ENCODE data around the gene CSF3R.
A peak's percentile ranks its signal among the peaks of the same experiment; 100 is the strongest.

CSF3R gene

DNA sequence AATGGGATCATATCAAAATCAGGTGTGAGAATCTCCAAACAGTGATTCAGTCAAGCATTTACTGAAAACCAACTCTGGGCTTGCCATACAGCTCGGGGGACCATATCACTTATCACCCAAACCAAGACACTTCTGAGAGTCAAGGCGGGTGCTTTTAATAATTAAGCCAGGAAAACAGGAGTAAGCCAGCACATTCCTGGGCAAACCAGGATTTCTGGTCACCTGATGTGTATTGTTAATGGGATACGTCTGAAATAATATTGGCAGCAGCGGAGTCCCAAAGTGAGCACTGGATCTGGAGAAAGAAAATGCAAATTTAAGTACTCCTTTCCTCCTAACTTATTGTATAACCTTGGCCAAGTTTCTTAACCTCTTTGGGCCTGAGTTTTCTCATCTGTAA lies 50.1 kb downstream of the CSF3R start:
- in situ Hi-C loops (cut with HindIII; ENCODE audit: low pct_ligation_motif_present, low sequenced_read_pairs) = no loop called here
- H3K4me3 ChIP-seq (ENCODE audit: low read depth, low read length) = no peak overlapping the region
- H3K36me3 ChIP-seq (replicated peaks) = no peaks in the 10 kb centered on the region
- no peaks in the 10 kb centered on the region for H3K27me3 ChIP-seq (replicated peaks)
- H3K27ac ChIP-seq = no peak overlapping the region
- TF ChIP-seq CTCF (IDR thresholded peaks at IDR 0.05; ENCODE audit: low read depth, low read length, missing control alignments) = no peak
- no peak for DNase-seq

- H3K36me3 ChIP-seq (replicated peaks) = no peaks in the 10 kb centered on the region
- in situ Hi-C loops (cut with HindIII; ENCODE audit: low pct_ligation_motif_present, low sequenced_read_pairs) = no loop called here
- H3K27ac ChIP-seq = no peak overlapping the region
- no peaks in the 10 kb centered on the region for H3K27me3 ChIP-seq (replicated peaks)
- TF ChIP-seq CTCF (IDR thresholded peaks at IDR 0.05; ENCODE audit: low read depth, low read length, missing control alignments) = no peak
- no peak overlapping the region for H3K4me3 ChIP-seq (ENCODE audit: low read depth, low read length)
- DNase-seq = no peak
Measured at GRCh38 chr1:36425791-36426190, 56.9 kb downstream of the CSF3R start.

DNA sequence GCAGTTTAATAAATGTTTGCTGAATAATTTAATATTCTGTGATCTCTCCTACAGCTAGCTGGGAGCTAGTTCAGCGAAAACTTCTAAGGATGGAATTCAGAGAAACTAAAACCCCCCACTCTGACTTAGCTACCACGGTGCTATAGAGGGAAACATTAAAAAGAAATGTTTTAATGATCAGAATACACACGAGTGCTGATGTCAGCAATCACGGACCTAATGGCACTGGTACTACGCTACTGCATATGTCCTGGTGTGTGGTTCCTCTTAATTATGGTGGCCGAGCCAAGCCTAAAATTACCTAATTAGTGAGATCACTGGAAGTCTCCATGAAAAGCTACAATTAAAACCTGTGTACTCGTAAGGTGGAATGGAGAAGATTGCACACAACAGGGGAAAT lies 61.1 kb downstream of the CSF3R start:
- no peaks in the 10 kb centered on the region for H3K36me3 ChIP-seq (replicated peaks)
- H3K27ac ChIP-seq = no peak overlapping the region
- no peak for DNase-seq
- TF ChIP-seq CTCF (IDR thresholded peaks at IDR 0.05; ENCODE audit: low read depth, low read length, missing control alignments) = no peak
- in situ Hi-C loops (cut with HindIII; ENCODE audit: low pct_ligation_motif_present, low sequenced_read_pairs) = no loop called here
- no peaks in the 10 kb centered on the region for H3K27me3 ChIP-seq (replicated peaks)
- H3K4me3 ChIP-seq (ENCODE audit: low read depth, low read length) = no peak overlapping the region

GRCh38 chr1:36420836-36421317 lies 61.8 kb downstream of the CSF3R start:
- Histone ChIP-seq H3K4me3 (ENCODE audit: low read depth, low read length) (no peak overlapping the region), H3K36me3 (replicated peaks) (no peaks in the 10 kb centered on the region), H3K27ac (no peak overlapping the region), H3K27me3 (replicated peaks) (no peaks in the 10 kb centered on the region)
- TF ChIP-seq CTCF (IDR thresholded peaks at IDR 0.05; ENCODE audit: low read depth, low read length, missing control alignments) = peak; percentile 98
- peak; percentile 86 for DNase-seq
- in situ Hi-C loops (cut with HindIII; ENCODE audit: low pct_ligation_motif_present, low sequenced_read_pairs) = no loop called here

DNA sequence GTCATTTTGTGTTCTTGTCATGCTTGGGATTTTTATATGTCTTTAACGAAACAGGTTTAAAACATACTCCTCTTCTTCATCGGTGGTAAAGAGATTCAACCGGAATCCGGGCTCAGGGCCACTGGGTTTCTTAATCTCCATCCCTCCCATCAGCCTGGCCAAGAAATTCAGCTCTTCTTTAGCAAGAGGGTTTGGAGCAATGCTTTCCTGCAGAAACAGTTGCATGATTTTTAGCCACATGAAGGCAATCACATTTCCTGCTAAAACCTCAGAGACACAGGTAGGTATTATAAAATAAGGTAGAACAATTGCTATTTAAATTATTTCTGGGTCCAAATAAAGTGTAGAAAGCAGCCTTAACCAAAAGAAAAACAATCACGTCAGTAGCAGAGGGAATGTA lies 62.3 kb downstream of the CSF3R start:
- no peaks in the 10 kb centered on the region for H3K36me3 ChIP-seq (replicated peaks)
- no peak for DNase-seq
- no peak for TF ChIP-seq CTCF (IDR thresholded peaks at IDR 0.05; ENCODE audit: low read depth, low read length, missing control alignments)
- no peaks in the 10 kb centered on the region for H3K27me3 ChIP-seq (replicated peaks)
- in situ Hi-C loops (cut with HindIII; ENCODE audit: low pct_ligation_motif_present, low sequenced_read_pairs) = no loop called here
- no peak overlapping the region for H3K27ac ChIP-seq
- no peak overlapping the region for H3K4me3 ChIP-seq (ENCODE audit: low read depth, low read length)

- no peak for TF ChIP-seq CTCF (IDR thresholded peaks at IDR 0.05; ENCODE audit: low read depth, low read length, missing control alignments)
- DNase-seq = no peak
- in situ Hi-C loops (cut with HindIII; ENCODE audit: low pct_ligation_motif_present, low sequenced_read_pairs) = no loop called here
- Histone ChIP-seq H3K36me3 (replicated peaks) (no peaks in the 10 kb centered on the region), H3K4me3 (ENCODE audit: low read depth, low read length) (no peak overlapping the region), H3K27ac (no peak overlapping the region), H3K27me3 (replicated peaks) (no peaks in the 10 kb centered on the region)
Measured at GRCh38 chr1:36419569-36419968, 63.1 kb downstream of the CSF3R start.
